ENCODE data around the gene RPH3AL.

Gene RPH3AL

DNA sequence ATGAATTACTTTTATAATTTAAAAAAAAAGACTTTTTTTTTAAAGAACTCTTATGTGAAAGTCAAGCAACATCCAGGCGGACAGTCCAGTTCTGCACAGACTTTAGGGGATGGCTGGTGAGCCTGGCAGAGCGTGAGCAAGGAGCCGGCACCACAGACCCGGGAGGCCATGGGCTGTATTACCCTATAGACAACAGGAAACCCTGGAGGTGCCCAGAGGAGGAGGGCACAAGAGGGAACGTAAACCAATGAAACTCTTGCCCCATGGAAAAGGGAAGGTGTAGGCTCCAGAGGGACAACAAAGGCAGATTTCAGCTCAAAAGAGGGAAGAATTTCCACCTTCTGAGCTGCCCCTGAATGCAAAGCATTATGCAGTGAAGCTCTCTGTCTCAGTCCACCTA, 25.5 kb upstream of the RPH3AL start:
- TF ChIP-seq SP2 (tag by site-specific recombination; IDR thresholded peaks at IDR 0.05) (peak; percentile 30; the same call in 1 of the 2 replicates), ZSCAN23 (tag by site-specific recombination; IDR thresholded peaks at IDR 0.05) (no peak)
- TF ChIP-seq, protein P1, sequence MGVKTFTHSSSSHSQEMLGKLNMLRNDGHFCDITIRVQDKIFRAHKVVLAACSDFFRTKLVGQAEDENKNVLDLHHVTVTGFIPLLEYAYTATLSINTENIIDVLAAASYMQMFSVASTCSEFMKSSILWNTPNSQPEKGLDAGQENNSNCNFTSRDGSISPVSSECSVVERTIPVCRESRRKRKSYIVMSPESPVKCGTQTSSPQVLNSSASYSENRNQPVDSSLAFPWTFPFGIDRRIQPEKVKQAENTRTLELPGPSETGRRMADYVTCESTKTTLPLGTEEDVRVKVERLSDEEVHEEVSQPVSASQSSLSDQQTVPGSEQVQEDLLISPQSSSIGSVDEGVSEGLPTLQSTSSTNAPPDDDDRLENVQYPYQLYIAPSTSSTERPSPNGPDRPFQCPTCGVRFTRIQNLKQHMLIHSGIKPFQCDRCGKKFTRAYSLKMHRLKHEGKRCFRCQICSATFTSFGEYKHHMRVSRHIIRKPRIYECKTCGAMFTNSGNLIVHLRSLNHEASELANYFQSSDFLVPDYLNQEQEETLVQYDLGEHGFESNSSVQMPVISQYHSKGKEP (tag by site-specific recombination; IDR thresholded peaks at IDR 0.05), result no peak
- Histone ChIP-seq H3K4me1 (ENCODE audit: control insufficient read depth, insufficient read depth, low read length) (peaks cover 4% of the 10 kb centered on the region; the same call in 1 of the 2 replicates), H3K9me3 (ENCODE audit: control insufficient read depth, insufficient read depth, low read depth, low read length) (no peaks in the 10 kb centered on the region), H3K27ac (ENCODE audit: extremely low read depth, low read depth, low read length) (no peak overlapping the region), H3K4me3 (ENCODE audit: low read depth, low read length) (no peak overlapping the region), H3K36me3 (ENCODE audit: control insufficient read depth in 2 of 2, insufficient read depth in 1 of 2, low read length in 2 of 2) (no peaks in the 10 kb centered on the region)
- POLR2A ChIA-PET, result interaction anchor here (0.7 kb wide), 1 partner anchor 23 kb away, joined by 6 read pairs; no protein-coding TSS in a partner anchor
- CTCF ChIA-PET, result no interaction called here

DNA sequence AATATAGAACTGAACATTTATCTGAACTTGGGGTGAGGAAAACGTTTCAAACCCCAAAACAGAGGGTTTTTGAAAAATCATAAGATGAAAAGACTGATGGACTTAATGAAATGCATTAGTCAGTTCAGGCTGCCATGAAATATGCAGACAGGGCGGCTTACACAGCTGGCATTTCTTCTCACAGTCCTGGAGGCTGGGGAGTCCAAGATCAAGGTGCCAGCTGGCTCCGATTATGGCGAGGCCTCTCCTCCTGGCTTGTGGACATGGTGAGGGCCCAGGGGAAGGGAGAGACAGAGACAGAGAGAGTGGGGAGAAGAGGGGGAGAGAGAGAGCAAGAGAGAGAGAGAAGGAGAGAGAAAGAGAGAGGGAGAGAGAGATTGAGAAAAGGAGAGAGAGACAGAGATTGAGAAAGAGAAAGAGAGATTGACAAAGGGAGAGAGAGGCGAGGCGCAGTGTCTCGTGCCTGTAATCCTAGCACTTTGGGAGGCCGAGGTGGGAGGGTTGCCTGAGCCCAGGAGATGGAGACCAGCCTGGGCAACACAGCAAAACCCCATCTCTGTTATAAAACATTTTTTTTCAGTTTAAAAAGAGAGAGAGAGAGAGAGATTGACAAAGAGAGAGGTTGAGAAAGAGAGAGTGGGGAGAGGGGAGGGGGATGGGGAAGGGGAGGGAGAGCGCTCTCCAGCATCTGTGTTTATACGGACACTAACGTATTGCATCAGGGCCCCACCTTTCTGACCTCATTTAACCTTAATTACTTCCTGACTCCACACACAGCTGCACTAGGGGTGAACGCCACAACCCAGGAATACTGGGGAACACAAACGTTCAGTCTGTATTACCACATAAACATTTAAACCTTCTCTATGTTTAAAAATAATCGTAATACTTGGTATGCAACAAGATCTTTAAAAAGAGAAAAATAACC, 24.6 kb upstream of the RPH3AL start:
- ChIA-PET POLR2A (no interaction called here), CTCF (interaction anchor here (1.2 kb wide), 1 partner anchor 9 kb away, joined by 3 read pairs; no protein-coding TSS in a partner anchor)
- Histone ChIP-seq H3K4me3 (ENCODE audit: low read depth, low read length) (no peak overlapping the region), H3K9me3 (ENCODE audit: control insufficient read depth, insufficient read depth, low read depth, low read length) (no peaks in the 10 kb centered on the region), H3K27ac (ENCODE audit: extremely low read depth, low read depth, low read length) (no peak overlapping the region), H3K4me1 (ENCODE audit: control insufficient read depth, insufficient read depth, low read length) (peaks cover 5% of the 10 kb centered on the region; the same call in 1 of the 2 replicates), H3K36me3 (ENCODE audit: control insufficient read depth in 2 of 2, insufficient read depth in 1 of 2, low read length in 2 of 2) (no peaks in the 10 kb centered on the region)
- TF ChIP-seq ZNF324 (tag by site-specific recombination; IDR thresholded peaks at IDR 0.05) (no peak), ZNF843 (tag by site-specific recombination; IDR thresholded peaks at IDR 0.05) (no peak), ZNF776 (tag by site-specific recombination; IDR thresholded peaks at IDR 0.05; ENCODE audit: borderline replicate concordance) (no peak), ZNF366 (tag by site-specific recombination; conservative IDR thresholded peaks at IDR 0.05) (peak; percentile 80), ZNF223 (tag by site-specific recombination; IDR thresholded peaks at IDR 0.05) (no peak), ZNF558 (tag by site-specific recombination; IDR thresholded peaks at IDR 0.05) (no peak), ZNF155 (tag by site-specific recombination; IDR thresholded peaks at IDR 0.05) (no peak), ZNF394 (tag by site-specific recombination; IDR thresholded peaks at IDR 0.05; ENCODE audit: borderline replicate concordance) (no peak), ZNF777 (tag by site-specific recombination; IDR thresholded peaks at IDR 0.05; ENCODE audit: borderline replicate concordance) (no peak), ZNF391 (tag by site-specific recombination; IDR thresholded peaks at IDR 0.05; ENCODE audit: borderline replicate concordance, low read depth) (no peak), ZNF132 (tag by site-specific recombination; IDR thresholded peaks at IDR 0.05; ENCODE audit: borderline replicate concordance) (no peak), ZNF239 (tag by site-specific recombination; IDR thresholded peaks at IDR 0.05) (no peak), ZBTB8A (tag by site-specific recombination; IDR thresholded peaks at IDR 0.05) (no peak), ZNF26 (tag by site-specific recombination; IDR thresholded peaks at IDR 0.05) (no peak), ZNF596 (tag by site-specific recombination; IDR thresholded peaks at IDR 0.05) (peak; percentile 91), PRDM1 (tag by site-specific recombination; IDR thresholded peaks at IDR 0.05) (peak; percentile 70), KLF17 (tag by site-specific recombination; IDR thresholded peaks at IDR 0.05) (0 out of 2 replicates have a peak, but pooled peaks have one; percentile 34), ZNF221 (tag by site-specific recombination; IDR thresholded peaks at IDR 0.05; ENCODE audit: borderline replicate concordance) (no peak), MZF1 (tag by site-specific recombination; IDR thresholded peaks at IDR 0.05; ENCODE audit: borderline replicate concordance) (no peak), RBAK (tag by site-specific recombination; IDR thresholded peaks at IDR 0.05) (no peak), ZNF214 (tag by site-specific recombination; IDR thresholded peaks at IDR 0.05; ENCODE audit: borderline replicate concordance) (no peak), ZNF248 (tag by site-specific recombination; IDR thresholded peaks at IDR 0.05) (no peak), ZNF791 (tag by site-specific recombination; IDR thresholded peaks at IDR 0.05) (no peak)
- TF ChIP-seq, protein P1 (tag by site-specific recombination; IDR thresholded peaks at IDR 0.05), result no peak
- TF ChIP-seq, protein P2, sequence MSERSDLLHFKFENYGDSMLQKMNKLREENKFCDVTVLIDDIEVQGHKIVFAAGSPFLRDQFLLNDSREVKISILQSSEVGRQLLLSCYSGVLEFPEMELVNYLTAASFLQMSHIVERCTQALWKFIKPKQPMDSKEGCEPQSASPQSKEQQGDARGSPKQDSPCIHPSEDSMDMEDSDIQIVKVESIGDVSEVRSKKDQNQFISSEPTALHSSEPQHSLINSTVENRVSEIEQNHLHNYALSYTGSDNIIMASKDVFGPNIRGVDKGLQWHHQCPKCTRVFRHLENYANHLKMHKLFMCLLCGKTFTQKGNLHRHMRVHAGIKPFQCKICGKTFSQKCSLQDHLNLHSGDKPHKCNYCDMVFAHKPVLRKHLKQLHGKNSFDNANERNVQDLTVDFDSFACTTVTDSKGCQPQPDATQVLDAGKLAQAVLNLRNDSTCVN (tag by site-specific recombination; optimal IDR thresholded peaks at IDR 0.05), result no peak
